Measurements from ENCODE around the gene GIT1.

GIT1 gene

DNA sequence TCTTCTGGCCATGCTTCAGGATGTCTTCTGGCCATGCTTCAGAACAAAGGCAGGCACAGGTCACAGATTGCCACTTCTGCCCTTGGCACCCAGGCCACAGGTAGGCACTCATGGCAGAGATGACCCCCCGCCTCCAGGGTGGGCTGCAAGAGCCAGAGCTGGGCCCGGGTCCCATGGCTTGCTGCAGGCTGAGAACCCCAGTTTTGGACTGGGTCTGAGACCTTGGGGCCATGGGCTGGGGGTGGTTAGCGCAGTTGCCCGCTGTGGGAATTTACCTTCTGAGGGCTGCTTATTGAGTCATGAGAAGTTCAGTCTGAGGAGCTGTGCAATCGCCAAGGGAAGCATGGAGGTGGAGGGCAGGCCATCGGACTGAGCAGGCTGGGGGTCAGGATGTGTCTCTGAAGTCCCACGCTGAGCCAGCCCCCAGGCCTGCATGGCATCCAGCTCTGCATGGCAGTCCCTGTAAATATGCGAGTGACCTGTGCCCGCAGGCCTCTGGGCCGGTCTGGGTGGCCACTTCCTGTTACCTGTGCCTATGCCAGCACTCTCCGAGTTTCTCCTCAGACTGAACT, 5.2 kb upstream of the GIT1 start:
- TF ChIP-seq, protein P1, sequence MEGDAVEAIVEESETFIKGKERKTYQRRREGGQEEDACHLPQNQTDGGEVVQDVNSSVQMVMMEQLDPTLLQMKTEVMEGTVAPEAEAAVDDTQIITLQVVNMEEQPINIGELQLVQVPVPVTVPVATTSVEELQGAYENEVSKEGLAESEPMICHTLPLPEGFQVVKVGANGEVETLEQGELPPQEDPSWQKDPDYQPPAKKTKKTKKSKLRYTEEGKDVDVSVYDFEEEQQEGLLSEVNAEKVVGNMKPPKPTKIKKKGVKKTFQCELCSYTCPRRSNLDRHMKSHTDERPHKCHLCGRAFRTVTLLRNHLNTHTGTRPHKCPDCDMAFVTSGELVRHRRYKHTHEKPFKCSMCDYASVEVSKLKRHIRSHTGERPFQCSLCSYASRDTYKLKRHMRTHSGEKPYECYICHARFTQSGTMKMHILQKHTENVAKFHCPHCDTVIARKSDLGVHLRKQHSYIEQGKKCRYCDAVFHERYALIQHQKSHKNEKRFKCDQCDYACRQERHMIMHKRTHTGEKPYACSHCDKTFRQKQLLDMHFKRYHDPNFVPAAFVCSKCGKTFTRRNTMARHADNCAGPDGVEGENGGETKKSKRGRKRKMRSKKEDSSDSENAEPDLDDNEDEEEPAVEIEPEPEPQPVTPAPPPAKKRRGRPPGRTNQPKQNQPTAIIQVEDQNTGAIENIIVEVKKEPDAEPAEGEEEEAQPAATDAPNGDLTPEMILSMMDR (IDR thresholded peaks at IDR 0.05; ENCODE audit: extremely low read depth, insufficient read depth, missing control alignments): no peak
- in situ Hi-C loops (cut with MboI; ENCODE audit: low pct_unique_long_range_greater_than_20kb, low sequenced_read_pairs, unreplicated experiment): no loop called here
- no peak for DNase-seq (ENCODE audit: low spot score)

DNA sequence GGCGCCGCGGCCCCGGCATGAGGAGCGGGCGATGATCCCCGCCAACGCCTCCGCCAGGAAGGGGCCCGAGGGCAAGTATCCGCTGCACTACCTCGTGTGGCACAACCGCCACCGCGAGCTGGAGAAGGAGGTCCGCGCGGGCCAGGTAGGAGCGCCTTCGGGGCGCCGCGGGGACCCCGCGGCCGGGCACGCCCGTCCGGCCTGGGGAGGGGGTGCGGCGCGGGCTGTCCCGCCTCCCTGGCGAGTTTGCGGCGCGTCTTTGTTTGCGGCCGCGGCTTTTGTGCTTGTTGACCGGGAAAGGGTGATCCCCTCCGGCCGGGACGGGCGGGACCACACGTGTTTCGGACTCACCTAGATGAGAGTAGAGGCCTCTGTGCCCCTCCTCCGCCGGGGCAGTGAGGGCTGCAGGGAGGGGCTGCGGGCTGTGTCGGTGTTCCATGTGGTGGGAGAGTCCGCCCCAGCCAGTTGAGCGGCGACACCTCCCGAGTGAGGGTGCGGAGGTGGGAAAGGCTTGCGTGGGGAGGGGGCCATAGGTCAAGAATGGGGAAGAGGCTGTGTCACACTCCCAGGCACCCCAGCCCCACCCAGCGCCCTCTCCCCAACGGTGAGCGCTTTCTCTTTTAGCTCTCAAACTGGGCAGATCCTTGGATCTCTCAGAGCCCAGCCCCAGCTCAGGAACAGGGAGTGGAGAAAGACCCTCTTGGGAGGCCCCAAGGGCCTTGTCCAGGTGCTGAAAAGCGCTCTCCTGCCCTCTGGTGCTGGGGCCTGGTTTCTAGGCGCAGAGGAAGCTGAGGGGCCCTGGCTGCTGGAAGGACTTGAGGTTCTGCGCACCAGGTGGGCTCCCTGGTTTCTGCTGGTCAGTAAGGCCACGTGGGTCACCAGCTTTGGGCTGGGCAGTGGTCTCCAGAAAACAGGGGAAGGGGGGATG, 4.4 kb upstream of the GIT1 start:
- DNase-seq (ENCODE audit: low spot score): peak; percentile 37
- in situ Hi-C loops (cut with MboI; ENCODE audit: low pct_unique_long_range_greater_than_20kb, low sequenced_read_pairs, unreplicated experiment): no loop called here
- TF ChIP-seq, protein P1 (IDR thresholded peaks at IDR 0.05; ENCODE audit: extremely low read depth, insufficient read depth, missing control alignments): peak; percentile 35

DNA sequence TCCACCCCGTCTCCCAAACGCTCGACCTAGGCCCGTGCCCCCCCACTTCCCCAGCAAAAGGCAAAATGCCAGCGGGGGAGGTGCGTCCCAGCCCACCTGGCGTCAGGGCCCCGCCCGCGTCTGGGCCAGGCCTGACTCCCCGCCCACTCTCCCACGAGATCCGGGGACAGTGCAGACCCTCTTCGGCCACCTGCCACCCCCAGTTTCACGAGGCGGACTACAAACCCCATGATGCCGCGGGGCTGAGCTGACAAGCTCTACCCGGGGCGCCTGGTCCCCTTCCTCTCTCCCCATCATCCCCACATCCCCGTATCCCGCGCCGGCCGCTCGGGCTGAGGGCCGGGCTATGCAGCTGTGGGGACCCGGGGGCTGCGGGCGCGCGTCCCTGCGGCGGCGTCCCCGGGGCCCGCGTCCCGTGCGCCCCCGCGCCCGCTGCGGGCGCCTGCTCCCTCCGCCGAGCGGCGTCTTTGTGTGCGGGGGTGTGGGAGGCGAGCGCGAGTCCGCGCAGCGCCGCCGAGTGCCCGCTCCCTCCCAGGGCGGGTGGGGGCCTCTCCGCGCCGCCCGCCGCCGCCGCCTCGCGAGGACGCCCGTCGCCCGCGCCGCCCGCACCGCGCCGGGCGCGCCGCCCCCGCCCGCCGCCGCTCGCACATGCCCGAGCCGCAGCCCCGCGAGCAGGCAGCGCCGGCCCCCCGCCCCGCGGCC, 3.6 kb upstream of the GIT1 start, which contains the start of gene ANKRD13B:
Gene ANKRD13B (plus strand): TSS at position 283 of the 702 bp plus-strand sequence. CDS start 490 bp downstream, outside the sequence.
- in situ Hi-C loops (cut with MboI; ENCODE audit: low pct_unique_long_range_greater_than_20kb, low sequenced_read_pairs, unreplicated experiment): no loop called here
- DNase-seq (ENCODE audit: low spot score): peak; percentile 72
- TF ChIP-seq, protein P1 (IDR thresholded peaks at IDR 0.05; ENCODE audit: extremely low read depth, insufficient read depth, missing control alignments): no peak

DNA sequence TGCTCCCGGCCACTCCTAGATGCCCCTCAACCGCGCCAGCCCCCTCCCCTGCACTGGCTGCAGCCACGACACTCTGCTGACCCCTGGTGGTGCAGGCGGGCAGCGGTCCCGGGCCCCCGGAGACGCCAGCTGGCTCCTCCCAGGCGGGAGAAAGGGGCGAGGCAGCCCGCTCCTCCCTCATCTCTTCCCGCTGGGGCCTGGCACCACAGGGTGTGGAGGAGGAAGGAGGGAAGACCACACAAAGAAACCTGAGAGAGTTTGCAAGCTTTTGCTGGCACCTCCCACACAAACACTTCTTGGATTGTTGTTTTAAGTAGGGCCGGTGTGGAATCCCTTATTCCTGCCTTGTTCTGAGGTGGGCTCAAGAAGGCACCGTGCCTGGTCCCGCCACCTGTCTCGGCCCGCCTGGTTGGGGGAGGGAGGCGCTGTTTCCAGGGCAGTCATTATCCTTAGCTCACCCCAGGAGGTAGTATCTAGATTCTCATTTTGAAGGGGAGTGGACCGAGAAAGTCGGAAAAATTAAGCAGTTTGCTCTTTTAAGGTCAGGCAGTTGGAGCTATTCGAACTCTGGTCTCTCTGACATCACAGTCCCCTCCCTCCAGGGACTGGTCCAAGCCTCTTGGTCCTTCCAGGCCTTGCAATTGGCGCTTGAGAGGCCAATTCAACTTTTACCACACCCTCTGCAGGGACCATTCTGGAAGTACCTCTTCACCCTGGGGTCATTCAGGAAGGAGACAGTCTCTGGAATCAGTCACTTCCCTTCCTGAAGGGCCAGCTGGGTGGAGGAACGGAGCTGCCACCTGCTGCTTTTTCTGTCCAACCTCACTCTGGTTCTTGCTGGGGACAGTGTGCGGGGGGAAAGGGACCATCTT, 2.5 kb upstream of the GIT1 start:
- in situ Hi-C loops (cut with MboI; ENCODE audit: low pct_unique_long_range_greater_than_20kb, low sequenced_read_pairs, unreplicated experiment): no loop called here
- TF ChIP-seq, protein P1 (IDR thresholded peaks at IDR 0.05; ENCODE audit: extremely low read depth, insufficient read depth, missing control alignments): peak; percentile 98
- peak; percentile 92 for DNase-seq (ENCODE audit: low spot score)

DNA sequence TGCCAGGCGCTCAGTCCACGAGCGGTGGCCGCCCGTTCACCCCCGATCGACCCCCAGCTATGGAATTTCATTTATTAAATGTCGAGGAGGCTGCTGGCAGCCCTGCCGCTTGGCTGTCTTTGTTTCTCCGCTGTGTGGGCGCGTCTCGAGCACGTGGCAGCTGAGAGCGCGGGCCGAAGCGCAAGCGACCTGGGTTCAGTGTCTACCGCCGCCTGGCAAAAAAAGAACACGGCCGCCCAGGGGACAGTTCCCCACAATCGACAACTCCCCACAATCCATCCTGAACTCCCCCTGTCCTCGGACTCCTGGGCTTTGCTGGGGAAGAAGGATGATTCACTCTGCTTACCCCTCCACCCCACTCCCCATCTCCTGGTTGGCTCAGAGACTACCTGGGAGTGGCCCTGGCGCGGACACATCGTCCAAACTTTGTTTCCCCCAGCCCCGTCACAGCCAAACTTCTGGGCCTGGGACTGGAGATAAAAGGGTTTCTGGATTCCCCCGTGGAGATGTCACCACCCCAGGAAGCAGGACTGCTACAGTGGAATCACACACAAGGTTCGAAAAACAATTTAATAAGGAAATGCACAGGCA, 1.8 kb upstream of the GIT1 start:
- in situ Hi-C loops (cut with MboI; ENCODE audit: low pct_unique_long_range_greater_than_20kb, low sequenced_read_pairs, unreplicated experiment): no loop called here
- TF ChIP-seq, protein P1 (IDR thresholded peaks at IDR 0.05; ENCODE audit: extremely low read depth, insufficient read depth, missing control alignments): no peak
- peak; percentile 58 for DNase-seq (ENCODE audit: low spot score)

Measured in GM13977 (cell line).